Measurements from ENCODE around the gene ZDHHC17.

ZDHHC17 gene

DNA sequence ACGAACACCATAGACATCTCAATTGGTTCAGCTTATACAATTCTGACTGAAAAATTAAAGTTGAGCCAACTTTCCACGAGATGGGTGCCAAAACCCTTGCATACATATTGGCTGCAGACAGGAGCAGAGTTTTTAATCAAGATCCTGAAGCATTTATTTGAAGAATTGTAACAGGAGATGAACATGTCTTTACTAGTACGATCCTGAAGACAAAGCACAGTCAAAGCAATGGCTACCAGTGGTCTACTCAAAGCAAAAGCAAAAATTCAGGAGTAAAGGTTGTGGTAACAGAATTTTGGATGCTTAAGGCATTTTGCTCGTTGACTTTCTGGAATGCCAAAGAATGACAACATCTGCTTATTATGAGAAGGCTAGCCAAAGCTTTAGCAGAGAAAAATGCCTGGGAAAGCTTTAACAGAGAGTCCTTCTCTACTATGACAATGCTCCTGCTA is 20.7 kb downstream of the ZDHHC17 start:
- H3K4me3 ChIP-seq (ENCODE audit: low read depth, low read length) = no peak overlapping the region
- DNase-seq (ENCODE audit: low read depth) = no peak
- TF ChIP-seq, protein P1, sequence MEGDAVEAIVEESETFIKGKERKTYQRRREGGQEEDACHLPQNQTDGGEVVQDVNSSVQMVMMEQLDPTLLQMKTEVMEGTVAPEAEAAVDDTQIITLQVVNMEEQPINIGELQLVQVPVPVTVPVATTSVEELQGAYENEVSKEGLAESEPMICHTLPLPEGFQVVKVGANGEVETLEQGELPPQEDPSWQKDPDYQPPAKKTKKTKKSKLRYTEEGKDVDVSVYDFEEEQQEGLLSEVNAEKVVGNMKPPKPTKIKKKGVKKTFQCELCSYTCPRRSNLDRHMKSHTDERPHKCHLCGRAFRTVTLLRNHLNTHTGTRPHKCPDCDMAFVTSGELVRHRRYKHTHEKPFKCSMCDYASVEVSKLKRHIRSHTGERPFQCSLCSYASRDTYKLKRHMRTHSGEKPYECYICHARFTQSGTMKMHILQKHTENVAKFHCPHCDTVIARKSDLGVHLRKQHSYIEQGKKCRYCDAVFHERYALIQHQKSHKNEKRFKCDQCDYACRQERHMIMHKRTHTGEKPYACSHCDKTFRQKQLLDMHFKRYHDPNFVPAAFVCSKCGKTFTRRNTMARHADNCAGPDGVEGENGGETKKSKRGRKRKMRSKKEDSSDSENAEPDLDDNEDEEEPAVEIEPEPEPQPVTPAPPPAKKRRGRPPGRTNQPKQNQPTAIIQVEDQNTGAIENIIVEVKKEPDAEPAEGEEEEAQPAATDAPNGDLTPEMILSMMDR (IDR thresholded peaks at IDR 0.05; ENCODE audit: insufficient read depth, low read depth, low read length, missing control alignments) = no peak

GRCh38 chr12:76785407-76785806 is 21.5 kb downstream of the ZDHHC17 start:
- no peak for DNase-seq (ENCODE audit: low read depth)
- TF ChIP-seq, protein P1 (IDR thresholded peaks at IDR 0.05; ENCODE audit: insufficient read depth, low read depth, low read length, missing control alignments) = no peak
- H3K4me3 ChIP-seq (ENCODE audit: low read depth, low read length) = no peak overlapping the region

GRCh38 chr12:76786986-76787385 is 23.1 kb downstream of the ZDHHC17 start:
- no peak overlapping the region for H3K4me3 ChIP-seq (ENCODE audit: low read depth, low read length)
- TF ChIP-seq, protein P1 (IDR thresholded peaks at IDR 0.05; ENCODE audit: insufficient read depth, low read depth, low read length, missing control alignments) = no peak
- DNase-seq (ENCODE audit: low read depth) = no peak

- TF ChIP-seq, protein P1 (IDR thresholded peaks at IDR 0.05; ENCODE audit: insufficient read depth, low read depth, low read length, missing control alignments) = no peak
- no peak for DNase-seq (ENCODE audit: low read depth)
- H3K4me3 ChIP-seq (ENCODE audit: low read depth, low read length) = no peak overlapping the region
Observed at GRCh38 chr12:76787689-76788088, 23.8 kb downstream of the ZDHHC17 start.

GRCh38 chr12:76789335-76790050 is 25.6 kb downstream of the ZDHHC17 start:
- no peak for DNase-seq (ENCODE audit: low read depth)
- TF ChIP-seq, protein P1 (IDR thresholded peaks at IDR 0.05; ENCODE audit: insufficient read depth, low read depth, low read length, missing control alignments) = no peak

GRCh38 chr12:76790564-76791552 is 26.9 kb downstream of the ZDHHC17 start:
- TF ChIP-seq, protein P1 (IDR thresholded peaks at IDR 0.05; ENCODE audit: insufficient read depth, low read depth, low read length, missing control alignments) = peak; percentile 36
- peak; percentile 25 for DNase-seq (ENCODE audit: low read depth)
- no peak overlapping the region for H3K4me3 ChIP-seq (ENCODE audit: low read depth, low read length)

More at GRCh38 chr12:76789335-76790050, 25.6 kb downstream of the ZDHHC17 start:
- no peak overlapping the region for H3K4me3 ChIP-seq (ENCODE audit: low read depth, low read length)
